K562 (cell line): ENCODE results near the gene RPP38. TPM values are rescaled to one million over a fixed set of nuclear protein-coding genes. Genes with fewer than 3 reads are reported as not detected.

Experiments used
- CTBP1 ChIP-seq: fragments of 450-650 bp; IDR thresholded peaks from 2 replicates; pipeline ENCODE4 v1.6.1; 2016; ENCODE audit warnings: borderline replicate concordance
- FOXA3 ChIP-seq, 2 experiments: fragments of 450-650 bp in 1 of 2; sonication (generic) in 1 of 2; formaldehyde crosslinking; IDR thresholded peaks in 1 of 2; conservative IDR thresholded peaks in 1 of 2; 2 replicates each; pipeline versions ENCODE4 v1.4.0 to v1.8.0; 2020 to 2022; ENCODE audit warnings: mild to moderate bottlenecking in 2 of 2, missing genetic modification reagents in 1 of 2
- LCOR ChIP-seq: sonication (generic); formaldehyde crosslinking; IDR thresholded peaks from 2 replicates; pipeline ENCODE4 v1.8.0; 2022; ENCODE audit warnings: mild to moderate bottlenecking, missing genetic modification reagents
- RBM15 ChIP-seq: fragments of 200-400 bp; formaldehyde crosslinking; IDR thresholded peaks from 2 replicates; pipeline ENCODE4 v1.6.1; 2018; ENCODE audit warnings: mild to moderate bottlenecking, low read length, moderate library complexity; ENCODE audit not compliant: insufficient read depth
- TAF9B ChIP-seq: fragments of 450-650 bp; IDR thresholded peaks from 2 replicates; pipeline ENCODE4 v1.6.1; 2018; ENCODE audit warnings: mild to moderate bottlenecking; ENCODE audit not compliant: partially characterized antibody
- ZNF124 ChIP-seq: sonication (generic); formaldehyde crosslinking; IDR thresholded peaks from 2 replicates; pipeline ENCODE4 v1.8.1; 2022; ENCODE audit warnings: missing genetic modification reagents
- ZNF274 ChIP-seq: IDR thresholded peaks from 2 replicates; pipeline ENCODE4 v1.6.1; 2011; ENCODE audit warnings: low read depth, mild to moderate bottlenecking, low read length, moderate library complexity, borderline replicate concordance
- ZSCAN29 ChIP-seq: fragments of 450-650 bp; IDR thresholded peaks from 2 replicates; pipeline ENCODE4 v1.6.1; 2017
- polyA plus RNA-seq, 8 experiments: library from polyadenylated mRNA; depleted of rRNA in 4 of 8; stranded (reverse) in 5 of 8; unstranded in 3 of 8; fragments of >200 nt; fragmentation: Nextera tagmentation in 2 of 8; fragmentation: Illumina TruSeq in 1 of 8; extraction: Ambion mirVana in 2 of 8; extraction: Trizol in 1 of 8; gene quantifications; 2 replicates each; pipeline versions ENCODE4 v1.2.1 to v1.2.3, GENCODE V29; 2011 to 2014; ENCODE audit warnings: inconsistent platforms in 1 of 8, missing spikeins in 1 of 8
- total RNA-seq, 7 experiments: library from RNA; depleted of rRNA in 6 of 7; stranded (reverse); fragments of >200 nt in 6 of 7; fragmentation: Illumina TruSeq in 2 of 7; extraction: Trizol in 2 of 7; gene quantifications; 2 replicates each; pipeline versions ENCODE4 v1.2.1 to v1.2.3, GENCODE V29; 2011 to 2021; ENCODE audit warnings: low replicate concordance in 1 of 7
- TF ChIP-seq, protein P1 (sequence below): fragments of 450-650 bp; IDR thresholded peaks from 2 replicates; pipeline ENCODE4 v1.6.1; 2017; ENCODE audit warnings: antibody characterized with exemption, mild to moderate bottlenecking
- TF ChIP-seq, protein P2 (sequence below), 2 experiments: fragments of 450-650 bp; conservative IDR thresholded peaks; 2 replicates each; pipeline ENCODE4 v1.6.1; 2017; ENCODE audit warnings: mild to moderate bottlenecking in 2 of 2, moderate library complexity in 2 of 2
- TF ChIP-seq, protein P3 (sequence below): fragments of 450-650 bp; IDR thresholded peaks from 2 replicates; pipeline ENCODE4 v1.6.1; 2016; ENCODE audit warnings: antibody characterized with exemption
- TF ChIP-seq, protein P4 (sequence below): sonication (generic); formaldehyde crosslinking; IDR thresholded peaks from 2 replicates; pipeline ENCODE4 v1.9.0; 2022; ENCODE audit warnings: mild to moderate bottlenecking, missing genetic modification reagents
- TF ChIP-seq, protein P5 (sequence below): fragments of 450-650 bp; IDR thresholded peaks from 2 replicates; pipeline ENCODE4 v1.6.1; 2016; ENCODE audit warnings: borderline replicate concordance

The RPP38 gene
- total and polyA plus RNA-seq, 9 of the 15 experiments (the other 6 are each of a cell fraction or from before 2014, with no cell fraction given) = 26.3 to 58.6 (median 33.8) TPM

DNA sequence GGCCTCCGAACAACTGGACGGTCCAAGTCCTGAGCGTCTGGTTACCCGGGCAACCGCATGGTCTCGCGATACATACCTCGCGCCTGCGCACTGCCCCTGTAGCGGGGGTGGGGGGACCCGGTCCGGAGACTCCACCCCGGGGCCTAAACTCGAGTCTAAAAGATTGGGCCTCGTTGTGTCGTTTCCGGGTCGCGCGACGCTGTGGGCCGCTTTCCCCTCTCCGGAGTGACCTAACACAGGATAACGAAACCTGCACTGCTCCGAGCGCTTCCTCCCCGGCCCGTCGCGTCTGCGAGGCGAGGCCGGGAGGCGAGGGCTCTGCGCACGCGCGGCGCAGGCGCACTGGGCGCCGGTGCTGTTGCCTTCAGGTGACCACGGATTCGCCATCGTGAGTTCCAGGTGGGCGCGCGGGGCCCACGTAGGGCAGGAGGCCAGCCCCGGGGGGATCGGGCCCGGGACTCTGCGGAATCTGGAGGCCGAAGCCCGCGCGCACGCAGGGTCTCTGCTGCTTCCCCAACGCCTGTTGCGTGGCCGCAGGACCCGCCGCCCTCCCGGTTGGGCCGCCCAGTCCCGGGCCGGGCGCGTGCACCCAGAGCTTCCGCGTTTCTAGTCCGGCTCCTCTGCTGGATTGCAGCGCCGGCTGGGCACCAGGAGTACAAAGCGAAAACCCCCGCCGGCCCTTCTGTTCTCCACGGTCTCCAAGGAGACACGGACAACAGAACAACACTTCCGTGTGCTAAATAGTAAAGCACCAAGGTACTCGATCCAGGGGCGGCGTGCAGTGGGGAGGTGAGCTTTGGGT is at the start of gene RPP38 (continued):
- TF ChIP-seq, protein P1, sequence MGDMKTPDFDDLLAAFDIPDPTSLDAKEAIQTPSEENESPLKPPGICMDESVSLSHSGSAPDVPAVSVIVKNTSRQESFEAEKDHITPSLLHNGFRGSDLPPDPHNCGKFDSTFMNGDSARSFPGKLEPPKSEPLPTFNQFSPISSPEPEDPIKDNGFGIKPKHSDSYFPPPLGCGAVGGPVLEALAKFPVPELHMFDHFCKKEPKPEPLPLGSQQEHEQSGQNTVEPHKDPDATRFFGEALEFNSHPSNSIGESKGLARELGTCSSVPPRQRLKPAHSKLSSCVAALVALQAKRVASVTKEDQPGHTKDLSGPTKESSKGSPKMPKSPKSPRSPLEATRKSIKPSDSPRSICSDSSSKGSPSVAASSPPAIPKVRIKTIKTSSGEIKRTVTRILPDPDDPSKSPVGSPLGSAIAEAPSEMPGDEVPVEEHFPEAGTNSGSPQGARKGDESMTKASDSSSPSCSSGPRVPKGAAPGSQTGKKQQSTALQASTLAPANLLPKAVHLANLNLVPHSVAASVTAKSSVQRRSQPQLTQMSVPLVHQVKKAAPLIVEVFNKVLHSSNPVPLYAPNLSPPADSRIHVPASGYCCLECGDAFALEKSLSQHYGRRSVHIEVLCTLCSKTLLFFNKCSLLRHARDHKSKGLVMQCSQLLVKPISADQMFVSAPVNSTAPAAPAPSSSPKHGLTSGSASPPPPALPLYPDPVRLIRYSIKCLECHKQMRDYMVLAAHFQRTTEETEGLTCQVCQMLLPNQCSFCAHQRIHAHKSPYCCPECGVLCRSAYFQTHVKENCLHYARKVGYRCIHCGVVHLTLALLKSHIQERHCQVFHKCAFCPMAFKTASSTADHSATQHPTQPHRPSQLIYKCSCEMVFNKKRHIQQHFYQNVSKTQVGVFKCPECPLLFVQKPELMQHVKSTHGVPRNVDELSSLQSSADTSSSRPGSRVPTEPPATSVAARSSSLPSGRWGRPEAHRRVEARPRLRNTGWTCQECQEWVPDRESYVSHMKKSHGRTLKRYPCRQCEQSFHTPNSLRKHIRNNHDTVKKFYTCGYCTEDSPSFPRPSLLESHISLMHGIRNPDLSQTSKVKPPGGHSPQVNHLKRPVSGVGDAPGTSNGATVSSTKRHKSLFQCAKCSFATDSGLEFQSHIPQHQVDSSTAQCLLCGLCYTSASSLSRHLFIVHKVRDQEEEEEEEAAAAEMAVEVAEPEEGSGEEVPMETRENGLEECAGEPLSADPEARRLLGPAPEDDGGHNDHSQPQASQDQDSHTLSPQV = peak; percentile 52; the same call in 1 of the 2 replicates
- TF ChIP-seq CTBP1 (peak; percentile 72), ZNF124 (CRISPR knock-in tag) (no peak), TAF9B (peak; percentile 37), FOXA3 (CRISPR knock-in tag; conservative IDR thresholded peaks at IDR 0.05 in 1 of 2, IDR thresholded peaks at IDR 0.05 in 1 of 2) (no peak), RBM15 (no peak), ZNF274 (no peak), ZSCAN29 (no peak), LCOR (CRISPR knock-in tag) (0 out of 2 replicates have a peak, but pooled peaks have one; percentile 37)
- TF ChIP-seq, protein P2, sequence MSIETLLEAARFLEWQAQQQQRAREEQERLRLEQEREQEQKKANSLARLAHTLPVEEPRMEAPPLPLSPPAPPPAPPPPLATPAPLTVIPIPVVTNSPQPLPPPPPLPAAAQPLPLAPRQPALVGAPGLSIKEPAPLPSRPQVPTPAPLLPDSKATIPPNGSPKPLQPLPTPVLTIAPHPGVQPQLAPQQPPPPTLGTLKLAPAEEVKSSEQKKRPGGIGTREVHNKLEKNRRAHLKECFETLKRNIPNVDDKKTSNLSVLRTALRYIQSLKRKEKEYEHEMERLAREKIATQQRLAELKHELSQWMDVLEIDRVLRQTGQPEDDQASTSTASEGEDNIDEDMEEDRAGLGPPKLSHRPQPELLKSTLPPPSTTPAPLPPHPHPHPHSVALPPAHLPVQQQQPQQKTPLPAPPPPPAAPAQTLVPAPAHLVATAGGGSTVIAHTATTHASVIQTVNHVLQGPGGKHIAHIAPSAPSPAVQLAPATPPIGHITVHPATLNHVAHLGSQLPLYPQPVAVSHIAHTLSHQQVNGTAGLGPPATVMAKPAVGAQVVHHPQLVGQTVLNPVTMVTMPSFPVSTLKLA (conservative IDR thresholded peaks at IDR 0.05) = peak; percentile 85 to 93
- TF ChIP-seq, protein P3, sequence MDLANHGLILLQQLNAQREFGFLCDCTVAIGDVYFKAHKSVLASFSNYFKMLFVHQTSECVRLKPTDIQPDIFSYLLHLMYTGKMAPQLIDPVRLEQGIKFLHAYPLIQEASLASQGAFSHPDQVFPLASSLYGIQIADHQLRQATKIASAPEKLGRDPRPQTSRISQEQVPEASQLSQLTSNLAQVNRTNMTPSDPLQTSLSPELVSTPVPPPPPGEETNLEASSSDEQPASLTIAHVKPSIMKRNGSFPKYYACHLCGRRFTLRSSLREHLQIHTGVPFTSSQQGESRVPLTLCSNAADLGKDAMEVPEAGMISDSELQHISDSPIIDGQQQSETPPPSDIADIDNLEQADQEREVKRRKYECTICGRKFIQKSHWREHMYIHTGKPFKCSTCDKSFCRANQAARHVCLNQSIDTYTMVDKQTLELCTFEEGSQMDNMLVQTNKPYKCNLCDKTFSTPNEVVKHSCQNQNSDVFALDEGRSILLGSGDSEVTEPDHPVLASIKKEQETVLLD = peak; percentile 96
- TF ChIP-seq, protein P4, sequence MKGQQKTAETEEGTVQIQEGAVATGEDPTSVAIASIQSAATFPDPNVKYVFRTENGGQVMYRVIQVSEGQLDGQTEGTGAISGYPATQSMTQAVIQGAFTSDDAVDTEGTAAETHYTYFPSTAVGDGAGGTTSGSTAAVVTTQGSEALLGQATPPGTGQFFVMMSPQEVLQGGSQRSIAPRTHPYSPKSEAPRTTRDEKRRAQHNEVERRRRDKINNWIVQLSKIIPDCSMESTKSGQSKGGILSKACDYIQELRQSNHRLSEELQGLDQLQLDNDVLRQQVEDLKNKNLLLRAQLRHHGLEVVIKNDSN = peak; percentile 58; the same call in 1 of the 2 replicates
- TF ChIP-seq, protein P5, sequence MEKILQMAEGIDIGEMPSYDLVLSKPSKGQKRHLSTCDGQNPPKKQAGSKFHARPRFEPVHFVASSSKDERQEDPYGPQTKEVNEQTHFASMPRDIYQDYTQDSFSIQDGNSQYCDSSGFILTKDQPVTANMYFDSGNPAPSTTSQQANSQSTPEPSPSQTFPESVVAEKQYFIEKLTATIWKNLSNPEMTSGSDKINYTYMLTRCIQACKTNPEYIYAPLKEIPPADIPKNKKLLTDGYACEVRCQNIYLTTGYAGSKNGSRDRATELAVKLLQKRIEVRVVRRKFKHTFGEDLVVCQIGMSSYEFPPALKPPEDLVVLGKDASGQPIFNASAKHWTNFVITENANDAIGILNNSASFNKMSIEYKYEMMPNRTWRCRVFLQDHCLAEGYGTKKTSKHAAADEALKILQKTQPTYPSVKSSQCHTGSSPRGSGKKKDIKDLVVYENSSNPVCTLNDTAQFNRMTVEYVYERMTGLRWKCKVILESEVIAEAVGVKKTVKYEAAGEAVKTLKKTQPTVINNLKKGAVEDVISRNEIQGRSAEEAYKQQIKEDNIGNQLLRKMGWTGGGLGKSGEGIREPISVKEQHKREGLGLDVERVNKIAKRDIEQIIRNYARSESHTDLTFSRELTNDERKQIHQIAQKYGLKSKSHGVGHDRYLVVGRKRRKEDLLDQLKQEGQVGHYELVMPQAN = peak; percentile 55; the same call in 1 of the 2 replicates
